GM19193 (cell line): ENCODE results near the gene HTRA3.

Experiments
- POLR2A ChIP-seq: IDR thresholded peaks from 4 replicates; pipeline ENCODE4 v1.6.1; 2011; ENCODE audit not compliant: insufficient read depth, insufficient read length; ENCODE audit errors: extremely low read depth

Gene HTRA3

DNA sequence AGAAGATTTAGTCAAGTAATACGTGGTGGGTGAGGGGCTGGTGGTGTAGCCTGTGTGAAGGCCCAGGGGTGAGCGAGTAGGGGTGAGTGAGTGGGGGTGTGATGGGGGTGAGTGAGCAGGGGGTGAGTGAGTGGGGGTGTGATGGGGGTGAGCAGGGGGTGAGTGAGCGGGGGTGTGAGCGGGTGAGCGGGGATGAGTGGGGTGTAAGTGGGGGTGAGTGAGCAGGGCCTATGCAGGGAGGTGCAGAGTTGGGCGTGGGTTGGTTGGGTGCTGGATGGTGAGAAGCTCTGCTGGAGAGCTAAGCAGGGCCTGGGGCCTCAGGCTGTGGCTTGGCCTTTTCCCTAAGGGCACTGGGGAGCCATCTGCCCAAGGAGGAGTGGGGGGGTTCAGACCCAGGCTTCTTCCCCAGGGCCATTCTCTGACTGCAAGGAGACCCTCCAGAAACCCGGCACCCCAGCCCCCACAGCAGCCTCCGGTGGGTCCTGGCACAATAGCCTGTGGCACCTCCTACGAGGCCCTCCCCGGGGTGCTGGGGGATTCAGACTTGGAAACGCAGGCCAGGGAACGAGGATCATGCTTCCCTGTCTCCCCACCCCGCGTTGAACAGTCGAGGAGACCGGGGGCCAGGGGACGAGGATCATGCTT, 40.1 kb upstream of the HTRA3 start:
- no peak for TF ChIP-seq POLR2A

DNA sequence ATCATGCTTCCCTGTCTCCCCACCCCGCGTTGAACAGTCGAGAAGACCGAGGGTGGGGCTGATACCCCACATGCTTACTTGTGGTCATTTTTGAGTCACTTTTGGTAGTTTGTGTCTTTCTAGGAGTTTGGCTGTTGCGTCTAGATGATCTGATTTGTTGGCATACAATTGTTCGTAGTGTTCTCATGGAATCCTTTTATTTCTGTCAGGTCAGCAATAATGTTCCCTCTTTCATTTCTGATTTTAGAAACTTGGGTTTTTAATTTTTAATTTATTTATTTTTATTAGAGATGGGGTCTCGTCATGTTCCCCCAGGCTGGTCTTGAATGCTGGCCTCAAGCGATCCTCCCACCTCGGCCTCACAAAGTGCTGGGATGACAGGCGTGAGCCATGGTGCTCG, 39.5 kb upstream of the HTRA3 start:
- TF ChIP-seq POLR2A: no peak

DNA sequence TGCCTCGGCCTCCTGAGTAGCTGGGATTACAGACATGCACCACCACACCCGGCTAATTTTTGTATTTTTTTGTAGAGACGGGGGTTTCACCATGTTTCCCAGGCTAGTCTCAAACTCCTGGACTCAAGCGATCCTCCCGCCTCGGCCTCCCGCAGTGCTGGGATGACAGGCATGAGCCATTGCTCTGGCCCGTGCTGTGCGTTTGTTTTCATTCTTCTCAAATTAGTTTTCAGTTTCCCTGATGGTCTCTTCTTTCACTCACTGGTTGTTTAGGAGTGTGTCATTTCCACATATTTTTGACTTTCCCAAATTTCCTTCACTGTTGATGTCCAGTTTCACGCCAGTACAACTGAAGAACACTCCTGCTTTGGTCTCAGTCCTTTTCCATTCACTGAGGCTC, 38.7 kb upstream of the HTRA3 start:
- no peak for TF ChIP-seq POLR2A

DNA sequence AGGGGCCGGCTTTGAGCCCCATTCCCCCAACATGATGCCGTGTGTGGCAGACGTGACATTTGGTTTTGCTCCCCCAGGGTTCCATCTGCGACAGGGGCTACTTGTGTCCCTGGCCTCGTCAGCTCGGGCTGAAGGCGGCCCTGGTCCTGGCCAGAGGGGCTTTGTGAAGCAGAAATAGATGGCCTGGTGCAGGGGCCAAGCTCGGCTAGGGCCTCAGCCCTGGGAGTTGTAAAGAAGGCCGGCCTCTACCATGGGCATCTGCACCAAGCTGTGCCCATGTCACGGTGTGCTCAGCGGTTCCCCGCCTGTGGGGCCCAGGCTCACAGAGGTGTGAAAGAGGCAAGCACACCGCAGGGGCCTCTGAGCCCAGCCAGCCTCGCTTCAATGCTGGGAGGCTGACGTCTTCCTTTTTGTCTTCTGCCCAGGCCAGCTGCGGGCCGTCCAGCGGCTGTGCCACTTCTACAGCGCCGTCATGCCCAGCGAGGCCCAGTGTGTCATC, 38.0 kb upstream of the HTRA3 start:
- no peak for TF ChIP-seq POLR2A

DNA sequence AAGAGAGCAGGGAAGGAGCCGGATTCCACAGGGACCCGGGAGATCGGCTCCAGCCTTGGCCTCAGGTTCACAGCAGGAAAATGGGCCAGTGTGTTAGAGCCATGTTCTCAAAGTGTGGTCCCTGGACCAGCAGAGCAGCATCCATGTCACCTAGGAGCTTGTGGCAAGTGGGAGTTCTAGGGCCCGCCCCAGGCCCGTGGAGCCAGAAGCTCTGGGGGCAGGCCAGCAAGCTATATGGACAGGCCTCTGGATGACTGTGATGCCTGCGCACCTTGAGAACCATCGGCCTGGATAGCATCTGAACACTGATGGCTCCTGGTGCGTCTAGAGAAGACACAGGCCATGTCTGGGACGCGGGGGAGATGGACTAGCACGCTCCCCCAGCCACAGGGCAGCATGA, 36.8 kb upstream of the HTRA3 start:
- TF ChIP-seq POLR2A: no peak

DNA sequence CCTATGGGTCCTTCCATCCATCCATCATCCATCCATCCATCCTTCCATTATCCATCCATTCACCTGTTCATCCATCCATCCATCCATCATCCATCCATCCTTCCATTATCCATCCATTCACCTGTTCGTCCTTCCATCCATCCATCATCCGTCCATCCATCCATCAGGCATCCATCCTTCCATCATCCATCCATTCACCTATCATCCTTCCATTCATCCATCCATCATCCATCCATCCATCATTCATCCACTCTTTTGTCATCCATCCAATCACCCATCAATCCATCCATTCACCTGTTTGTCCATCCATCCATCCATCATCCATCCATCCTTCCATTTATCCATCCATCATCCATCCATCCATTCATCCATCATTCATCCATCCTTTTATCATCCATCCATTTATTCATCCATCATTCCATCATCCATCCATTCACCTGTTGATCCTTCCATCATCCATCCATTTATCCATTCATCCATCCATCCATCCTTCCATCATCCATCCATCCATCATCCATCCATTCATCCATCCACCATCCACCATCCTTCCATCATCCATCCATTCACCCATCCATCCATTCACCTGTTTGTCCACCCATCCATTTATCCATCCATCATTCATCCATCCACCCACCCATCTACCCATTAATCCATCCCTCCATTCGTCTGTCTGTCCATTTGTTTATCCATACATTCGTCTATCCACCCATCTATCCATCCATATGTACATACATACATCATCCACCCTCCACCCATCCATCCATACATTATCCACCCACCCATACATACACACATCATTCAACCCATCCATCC, 35.7 kb upstream of the HTRA3 start:
- no peak for TF ChIP-seq POLR2A

DNA sequence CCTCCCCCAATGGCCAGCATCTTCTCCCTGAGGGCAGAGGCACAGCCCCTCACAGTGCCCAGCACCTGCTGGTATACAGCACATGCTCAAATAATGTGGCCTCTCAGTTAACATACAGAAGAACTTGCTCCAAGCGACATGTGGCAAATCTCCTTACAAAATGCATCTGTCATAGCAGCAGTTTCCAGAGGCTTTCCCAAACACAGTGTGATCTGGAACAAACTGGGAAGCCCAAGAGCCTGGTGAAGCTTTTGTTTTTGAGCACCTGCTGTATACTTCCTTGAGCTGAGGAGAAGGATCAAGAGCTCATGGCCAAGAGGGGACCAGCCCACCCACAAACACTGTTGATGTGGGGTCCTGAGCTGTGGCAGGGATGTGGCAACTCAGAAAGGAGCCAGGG, 34.8 kb upstream of the HTRA3 start:
- TF ChIP-seq POLR2A: no peak

DNA sequence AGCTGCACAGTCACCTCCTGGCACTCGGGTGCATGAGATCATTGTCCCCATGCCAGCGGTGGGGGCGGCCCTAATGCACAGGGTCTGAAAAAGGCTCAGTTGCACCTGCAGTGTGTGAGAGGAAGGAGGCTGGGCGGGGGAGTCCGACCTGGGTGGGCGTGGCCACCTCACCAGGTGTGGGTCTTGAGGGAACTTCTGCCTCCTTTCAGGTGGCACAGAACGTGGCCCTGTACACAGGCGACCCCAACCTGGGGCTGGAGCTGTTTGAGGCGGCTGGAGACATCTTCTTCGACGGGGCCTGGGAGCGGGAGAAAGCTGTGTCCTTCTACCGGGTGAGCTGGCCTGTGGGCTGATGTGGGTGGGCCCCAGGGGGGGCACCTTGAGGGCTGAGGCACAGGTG, 34.3 kb upstream of the HTRA3 start:
- no peak for TF ChIP-seq POLR2A

DNA sequence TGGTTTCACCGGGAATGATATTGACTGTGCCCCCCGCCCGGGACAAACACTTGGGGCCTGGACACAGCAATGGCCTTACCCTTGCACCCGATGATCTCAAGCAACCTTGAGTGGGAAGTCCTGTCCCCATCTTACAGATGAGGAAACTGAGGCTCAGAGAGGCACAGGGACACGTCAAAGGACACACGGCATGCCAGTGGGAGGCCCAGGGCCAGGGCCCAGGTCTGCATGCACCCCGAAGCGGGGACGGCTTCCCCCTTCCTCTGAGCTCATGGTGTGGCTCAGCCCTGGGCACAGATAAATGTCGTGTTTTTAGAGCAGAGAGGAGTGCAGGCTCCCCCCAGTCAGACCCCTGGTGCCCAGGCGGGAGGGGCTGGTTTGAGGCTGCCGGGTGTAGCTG, 33.9 kb upstream of the HTRA3 start:
- TF ChIP-seq POLR2A: no peak

DNA sequence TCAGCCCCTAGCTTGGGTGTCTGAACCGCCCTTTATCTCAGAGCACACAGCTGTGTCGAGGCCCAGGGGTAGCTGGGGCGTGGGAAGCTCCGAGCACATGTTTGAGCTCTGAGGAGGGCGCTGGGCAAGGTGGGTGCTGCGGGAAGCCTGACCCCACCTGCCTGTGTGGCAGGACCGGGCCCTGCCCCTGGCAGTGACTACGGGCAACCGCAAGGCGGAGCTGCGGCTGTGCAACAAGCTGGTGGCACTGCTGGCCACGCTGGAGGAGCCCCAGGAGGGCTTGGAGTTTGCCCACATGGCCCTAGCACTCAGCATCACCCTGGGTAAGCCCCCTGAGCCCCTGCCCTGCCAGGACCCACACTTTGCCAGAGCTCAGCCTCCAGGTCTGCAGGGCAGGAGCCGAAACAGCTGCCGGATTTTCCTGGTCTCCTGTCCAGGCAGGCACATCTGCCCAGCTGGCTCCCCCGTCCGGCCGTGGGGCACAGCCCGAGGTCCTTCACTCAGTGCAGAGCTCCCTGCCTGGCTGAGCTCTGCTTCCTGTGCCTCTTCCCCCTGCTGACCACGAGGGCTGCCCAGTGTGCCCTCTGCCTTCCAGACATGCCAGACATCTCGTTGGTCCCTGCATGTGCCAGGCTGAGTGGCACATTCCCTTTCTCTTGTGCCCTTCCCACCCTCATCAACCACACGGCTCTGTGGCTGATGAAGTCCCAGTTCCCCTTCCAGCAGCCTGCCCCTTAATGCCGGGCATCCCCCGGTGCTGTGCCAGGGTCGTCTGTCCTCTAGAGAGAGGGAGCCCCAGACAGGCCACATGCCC, 33.2 kb upstream of the HTRA3 start:
- TF ChIP-seq POLR2A: no peak

DNA sequence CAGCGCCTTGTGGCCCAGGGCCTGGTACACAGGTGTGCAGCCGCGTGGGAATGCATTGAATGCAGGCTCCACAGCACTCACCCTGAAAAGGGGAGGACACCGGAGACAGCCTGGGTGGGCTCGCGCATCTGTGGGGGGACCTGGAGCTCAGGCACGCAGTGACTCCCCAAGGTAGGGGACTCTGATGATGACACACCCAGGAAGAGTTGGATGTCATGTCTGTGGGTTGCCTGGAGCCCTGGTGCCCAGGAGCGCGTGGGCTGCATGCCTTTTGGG, 32.7 kb upstream of the HTRA3 start:
- TF ChIP-seq POLR2A: no peak

DNA sequence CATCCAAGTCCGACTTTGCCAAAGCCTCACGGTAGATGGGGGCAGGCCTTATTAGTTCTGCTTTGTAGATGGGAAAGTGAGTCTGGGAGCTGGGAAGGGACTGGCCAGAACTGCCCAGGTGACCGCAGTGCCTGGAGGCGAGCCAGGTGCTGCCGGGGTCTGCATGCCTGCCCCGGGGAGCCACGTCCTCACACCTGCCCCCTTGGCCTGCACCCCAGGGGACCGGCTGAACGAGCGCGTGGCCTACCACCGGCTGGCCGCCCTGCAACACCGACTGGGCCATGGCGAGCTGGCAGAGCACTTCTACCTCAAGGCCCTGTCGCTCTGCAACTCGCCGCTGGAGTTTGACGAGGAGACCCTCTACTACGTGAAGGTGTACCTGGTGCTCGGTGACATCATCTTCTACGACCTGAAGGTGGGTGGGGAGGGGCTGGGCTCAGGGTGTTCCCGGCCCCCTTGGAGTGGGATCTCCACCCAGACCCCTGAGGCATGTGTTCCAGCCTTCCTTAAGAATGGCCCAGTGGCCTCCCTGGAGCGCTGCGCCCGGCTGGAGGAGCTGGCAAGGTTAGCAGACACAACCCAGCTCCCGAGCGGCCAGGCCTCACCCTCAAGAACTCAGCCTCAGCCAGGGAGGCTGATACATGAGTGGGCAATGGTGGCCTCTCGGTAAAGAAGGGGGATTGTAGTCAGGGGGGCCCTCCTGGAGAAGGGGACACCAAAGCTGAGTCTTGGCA, 32.1 kb upstream of the HTRA3 start:
- TF ChIP-seq POLR2A: no peak

DNA sequence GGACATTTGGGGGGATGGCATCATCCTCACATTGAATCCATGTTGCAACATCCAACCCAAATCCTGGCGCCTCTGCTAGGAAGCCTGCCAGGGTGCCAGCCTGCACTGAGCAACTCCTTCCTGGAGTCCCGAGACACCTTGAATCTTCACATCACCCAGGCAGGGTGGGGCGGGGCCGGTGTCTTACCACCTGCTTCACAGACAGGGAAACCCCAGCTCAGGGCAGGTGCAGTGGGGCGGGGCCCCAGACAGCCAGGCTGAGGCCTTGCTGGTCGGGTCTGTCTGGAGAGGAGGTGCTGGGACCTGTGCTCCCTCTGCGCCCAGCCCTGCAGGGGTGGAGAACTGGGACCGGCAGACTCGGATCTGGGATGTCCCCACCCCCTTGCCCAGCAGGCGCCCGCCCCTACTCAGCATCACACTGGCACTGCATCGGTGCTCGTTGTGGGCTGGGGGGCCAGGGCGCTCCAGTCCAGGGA, 31.5 kb upstream of the HTRA3 start:
- TF ChIP-seq POLR2A: no peak

DNA sequence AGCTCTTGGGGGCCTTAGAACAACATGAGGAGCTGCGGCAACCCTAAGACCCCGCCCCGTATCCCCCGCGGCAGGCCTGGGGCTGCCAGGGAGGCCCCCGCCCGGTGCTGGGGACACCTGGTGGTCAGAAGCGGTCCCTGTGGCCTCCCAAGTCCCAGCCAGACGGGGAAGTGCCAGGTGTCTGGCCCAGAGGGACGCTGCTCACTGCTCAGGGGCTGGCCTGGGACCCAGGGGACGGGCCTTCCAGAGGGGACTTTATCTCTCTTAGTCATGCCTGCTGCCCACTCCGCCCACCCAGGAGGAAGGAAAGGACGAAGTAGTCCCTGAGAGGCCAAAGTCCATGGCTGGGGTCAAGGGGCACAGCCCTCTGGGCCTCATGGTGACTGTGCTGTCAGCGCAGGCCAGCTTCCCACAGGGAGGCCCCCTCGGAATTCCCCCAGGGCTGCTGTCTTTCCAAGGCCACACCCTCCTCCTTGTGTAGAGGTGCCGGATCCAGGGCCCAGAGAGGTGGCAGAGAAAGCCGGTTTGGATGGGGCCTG, 31.0 kb upstream of the HTRA3 start:
- TF ChIP-seq POLR2A: no peak

DNA sequence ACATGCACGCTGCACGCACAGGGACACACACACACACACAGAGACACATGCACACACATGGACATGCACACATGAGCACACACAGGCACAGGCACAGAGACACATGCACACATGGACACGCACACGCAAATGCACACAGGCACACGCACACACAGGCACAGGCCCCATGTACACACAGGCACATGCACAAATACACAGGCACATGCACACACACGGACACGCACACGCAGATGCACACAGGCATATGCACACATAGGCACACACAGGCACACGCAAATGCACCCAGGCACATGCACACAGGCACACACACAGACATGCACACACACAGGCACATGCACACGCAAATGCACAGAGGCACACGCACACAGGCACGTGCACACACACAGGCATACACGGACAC, 30.3 kb upstream of the HTRA3 start:
- no peak for TF ChIP-seq POLR2A
